NCI-H2107 treated with DMSO at 0.1 percent for 48 hours (cell line): Measurements from ENCODE around the gene PPP1CC.
"Not testable (repeated sequence)": the region's sequence is repeated elsewhere in the genome, so short reads cannot be mapped to it uniquely, and the experiment has no call there.

Source experiments
- DNase-seq: peaks from one replicate; lab custom pipeline; 2025; ENCODE audit not compliant: unreplicated experiment; lab: John Stamatoyannopoulos, UW

Gene PPP1CC

DNA sequence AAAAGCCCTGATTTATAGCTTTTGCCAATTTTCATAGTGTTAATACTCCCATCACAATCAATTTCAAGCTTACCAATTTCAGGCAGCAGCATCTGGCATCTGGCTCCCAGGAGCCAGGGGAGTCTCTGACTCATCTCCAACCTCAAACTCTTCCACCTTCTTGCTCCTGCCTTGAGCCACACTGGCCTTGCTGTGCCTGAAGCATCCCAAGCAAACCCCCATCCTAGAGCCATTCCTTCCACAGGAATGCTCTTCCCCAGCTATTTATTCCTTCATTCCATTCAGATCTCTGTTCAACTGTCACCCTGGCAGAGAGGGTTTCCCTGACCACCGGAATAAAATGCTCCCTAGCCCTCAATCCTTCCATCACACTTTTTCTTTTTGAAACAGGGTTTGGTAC lies 13.9 kb upstream of the PPP1CC start:
- DNase-seq: no peak

DNA sequence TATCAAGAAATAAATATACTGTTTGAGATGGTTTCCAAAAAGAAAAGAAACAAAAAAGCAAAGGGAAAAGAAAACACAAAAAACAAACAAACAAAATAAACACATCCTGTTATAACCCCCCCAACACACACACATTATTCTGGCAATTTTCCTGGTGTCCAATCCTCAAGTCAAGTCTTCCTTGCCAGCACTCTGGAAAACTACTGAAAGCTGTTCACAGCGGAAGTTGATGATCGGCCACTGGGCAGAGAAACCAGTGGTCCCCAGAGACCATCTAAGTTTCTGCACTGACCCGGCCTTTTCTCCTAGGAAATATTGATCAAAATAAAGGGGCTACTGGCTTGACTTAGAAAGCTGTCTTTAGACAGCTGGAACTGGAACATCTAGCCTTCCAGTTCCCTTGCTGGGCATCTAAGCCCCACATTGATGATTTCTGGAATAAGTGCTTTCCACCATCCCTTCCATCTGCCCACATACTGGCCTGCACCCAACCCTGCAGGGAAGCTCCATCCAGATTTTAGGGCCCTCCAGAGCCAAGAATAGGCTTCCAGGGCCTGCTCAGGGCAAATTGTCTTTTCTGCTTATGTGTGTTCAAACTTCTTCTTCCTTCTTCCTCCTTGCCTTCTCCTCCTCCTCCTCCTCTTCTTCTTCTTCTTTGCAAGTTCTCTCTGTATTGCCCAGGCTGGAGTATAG lies 11.6 kb upstream of the PPP1CC start:
- DNase-seq: no peak

DNA sequence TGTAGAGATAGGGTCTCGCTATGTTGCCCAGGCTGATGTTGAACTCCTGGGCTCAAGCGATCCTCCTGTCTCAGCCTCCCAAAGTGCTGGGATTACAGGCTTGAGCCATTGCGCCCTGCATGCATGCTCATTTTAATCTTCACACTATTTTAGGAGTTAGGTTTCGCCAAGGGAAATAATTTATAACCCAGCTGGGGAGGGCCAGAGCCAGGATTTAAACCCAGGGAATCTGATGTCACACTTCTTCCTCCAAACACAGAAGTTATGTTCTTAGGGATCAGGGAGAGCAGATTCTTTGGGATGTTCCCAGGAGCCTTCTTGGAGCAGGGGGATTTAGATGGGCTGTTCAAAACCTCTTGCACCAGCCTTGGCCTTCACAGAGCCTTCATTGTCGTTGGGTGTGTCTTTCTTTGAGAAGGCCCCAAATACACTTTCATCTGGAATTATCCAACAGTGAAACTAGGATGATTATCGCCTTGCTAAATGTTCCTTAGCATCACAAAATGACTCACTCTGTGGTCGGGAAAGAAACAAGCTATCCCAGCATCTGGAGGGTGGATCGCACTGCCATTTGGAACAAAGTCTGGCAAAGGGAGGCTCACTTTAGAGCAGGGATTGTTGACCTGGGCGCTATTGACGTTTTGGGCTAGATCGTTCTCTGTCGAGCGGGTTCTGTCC lies 8.2 kb upstream of the PPP1CC start:
- no peak for DNase-seq

DNA sequence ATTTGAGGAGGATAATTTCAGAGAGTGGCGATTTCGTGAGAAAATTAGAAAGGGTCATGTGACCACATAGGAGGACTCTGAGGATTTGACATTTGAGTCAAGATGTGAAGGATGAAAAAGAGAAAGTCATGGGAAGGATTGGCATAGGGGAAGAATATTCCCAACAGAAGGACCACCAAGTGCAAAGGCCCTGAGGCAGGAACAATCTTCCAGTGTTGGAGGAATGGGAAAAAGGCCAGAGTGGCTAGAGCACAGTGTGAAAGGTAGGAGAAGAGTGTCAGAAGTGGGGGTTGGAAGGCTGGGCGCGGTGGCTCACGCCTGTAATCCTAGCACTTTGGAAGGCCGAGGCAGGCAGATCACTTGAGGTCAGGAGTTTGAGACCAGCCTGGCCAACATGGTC lies 3.9 kb upstream of the PPP1CC start:
- DNase-seq: no peak

DNA sequence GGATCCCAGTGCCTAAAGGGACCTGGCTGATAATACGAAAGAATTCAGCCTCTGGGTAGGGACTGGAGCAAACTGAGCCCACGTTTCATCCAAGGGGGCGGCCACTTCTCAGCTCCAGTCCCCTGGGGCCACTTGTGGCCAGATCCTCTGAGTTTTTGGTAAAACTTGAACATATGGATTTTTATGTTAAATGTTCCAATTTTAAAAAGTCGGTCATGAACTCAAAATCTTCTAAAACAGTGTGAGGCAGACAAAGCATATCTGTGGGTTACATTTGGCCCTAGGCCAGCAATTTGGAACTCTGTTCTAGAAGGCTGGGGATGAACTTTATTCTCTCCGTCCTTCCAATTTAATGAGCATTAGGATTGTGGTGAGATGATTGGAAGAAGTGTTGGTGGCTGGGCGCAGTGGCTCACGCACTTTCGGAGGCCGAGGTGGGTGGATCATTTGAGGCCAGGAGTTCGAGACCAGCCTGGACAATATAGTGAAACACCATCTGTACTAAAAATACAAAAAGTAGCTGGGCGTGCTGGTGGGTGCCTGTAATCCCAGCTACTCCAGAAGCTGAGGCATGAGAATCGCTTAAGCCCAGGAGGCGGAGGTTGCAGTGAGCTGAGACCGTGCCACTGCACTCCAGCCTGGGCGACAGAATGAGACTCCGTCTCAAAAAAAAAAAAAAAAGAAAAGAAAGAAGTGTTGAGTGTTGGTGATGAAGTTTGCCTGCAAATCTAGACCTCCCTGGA lies 3.0 kb upstream of the PPP1CC start:
- DNase-seq: no peak

DNA sequence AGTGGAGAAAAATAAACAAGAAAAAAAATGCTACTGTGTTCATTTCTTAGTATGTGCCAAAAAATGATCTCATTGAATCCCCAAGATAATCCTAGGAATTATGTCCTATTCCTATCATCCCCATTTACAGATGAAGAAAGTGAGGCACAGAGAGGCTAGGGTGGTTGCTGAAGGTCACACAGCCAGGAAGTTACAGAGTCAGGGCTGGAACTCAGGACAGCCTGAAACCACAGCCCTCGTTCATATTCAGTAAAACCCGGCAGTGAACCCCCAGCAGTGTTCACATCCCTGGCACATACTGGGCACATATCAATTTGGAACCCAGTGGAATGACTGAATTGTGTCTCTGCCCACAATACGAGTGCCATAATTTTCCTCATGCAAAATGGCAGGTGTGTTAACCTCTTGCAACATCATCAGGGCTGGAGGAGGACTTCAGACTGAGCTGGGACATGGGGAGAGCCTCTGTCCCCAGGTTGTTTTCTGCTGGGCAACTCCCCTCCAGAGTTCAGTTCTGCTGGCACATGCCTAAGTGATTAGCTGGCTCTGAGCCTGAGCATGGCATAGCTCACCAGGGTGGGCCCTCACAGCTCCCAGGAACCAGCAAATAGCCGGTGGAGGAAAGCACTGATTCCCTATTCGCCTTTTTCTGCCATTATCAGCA lies 2.0 kb upstream of the PPP1CC start:
- no peak for DNase-seq

DNA sequence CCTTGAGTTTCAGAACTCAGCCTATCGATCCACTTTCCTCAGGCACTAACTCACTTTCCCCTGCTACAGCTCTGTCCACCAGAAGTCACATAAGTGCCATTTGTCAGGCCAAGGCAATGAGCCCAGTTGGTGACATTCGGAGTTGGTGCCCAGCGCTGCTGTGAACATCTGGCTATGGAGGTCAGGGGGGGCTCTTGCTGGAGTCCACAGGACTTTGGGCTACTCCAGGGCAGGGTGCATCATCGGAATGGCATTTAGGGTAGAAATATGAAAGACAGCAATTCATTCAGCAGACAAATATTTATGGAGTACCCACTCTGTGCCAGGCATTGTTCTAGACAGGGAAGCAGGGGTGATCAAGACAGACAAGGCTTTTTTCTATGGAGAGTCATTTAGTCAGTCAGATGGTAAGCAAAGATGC lies 1.5 kb upstream of the PPP1CC start:
- no peak for DNase-seq

DNA sequence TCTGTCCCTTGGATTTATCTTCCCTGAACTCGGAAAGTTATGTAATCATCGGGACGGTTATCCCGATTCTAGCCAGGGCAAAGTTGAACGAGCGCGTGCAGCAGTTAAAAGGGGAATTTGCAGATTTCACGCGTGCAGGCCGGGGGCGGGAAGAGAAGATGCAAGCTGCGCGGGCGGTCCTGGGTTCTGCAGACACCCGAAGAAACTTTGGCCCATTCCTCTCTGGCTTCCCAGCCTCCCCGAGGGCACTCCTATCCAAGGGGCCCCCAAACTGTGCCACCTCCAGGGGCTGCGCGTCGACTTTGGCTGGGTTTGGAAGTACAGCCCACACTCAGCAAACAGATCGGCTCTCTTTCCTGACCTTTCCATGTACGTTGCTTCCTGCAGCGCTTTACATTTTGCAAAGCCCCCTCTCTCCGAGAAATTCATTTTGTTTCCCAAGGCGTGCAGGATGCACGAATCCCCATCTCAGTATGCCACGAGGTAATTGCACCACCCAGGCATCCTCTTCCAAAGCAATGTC lies 941 bp upstream of the PPP1CC start:
- DNase-seq: no peak

DNA sequence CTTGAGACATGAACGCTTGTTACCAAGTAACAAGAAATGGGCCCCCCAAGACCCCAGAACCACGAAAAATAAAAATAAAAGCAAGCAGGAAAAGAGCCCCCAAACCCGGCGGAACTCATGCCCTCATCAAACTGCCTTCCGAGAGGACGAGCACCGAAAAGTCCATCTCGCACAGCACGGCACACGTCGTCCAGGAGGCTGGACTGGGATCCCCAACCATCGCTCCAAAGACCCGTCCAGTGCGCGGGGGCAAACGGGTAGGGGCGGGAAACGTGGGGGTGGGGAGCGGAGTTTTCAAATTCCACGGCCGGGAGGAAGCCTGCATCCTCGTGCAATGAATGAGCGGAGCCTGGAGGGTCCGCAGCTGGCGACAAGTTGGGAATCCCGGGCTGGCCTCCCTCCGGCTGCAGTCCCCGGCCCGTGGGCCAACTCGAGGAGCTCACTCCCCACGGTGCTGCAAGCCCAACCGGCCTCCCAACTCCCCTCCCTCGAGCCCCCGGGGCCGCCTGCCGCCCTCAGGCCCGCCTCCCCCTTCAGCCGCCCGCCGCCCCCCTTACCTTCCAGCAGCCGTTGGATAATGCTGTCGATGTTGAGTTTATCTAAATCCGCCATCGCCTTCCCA lies 484 bp downstream of the PPP1CC start:
- DNase-seq: no peak

DNA sequence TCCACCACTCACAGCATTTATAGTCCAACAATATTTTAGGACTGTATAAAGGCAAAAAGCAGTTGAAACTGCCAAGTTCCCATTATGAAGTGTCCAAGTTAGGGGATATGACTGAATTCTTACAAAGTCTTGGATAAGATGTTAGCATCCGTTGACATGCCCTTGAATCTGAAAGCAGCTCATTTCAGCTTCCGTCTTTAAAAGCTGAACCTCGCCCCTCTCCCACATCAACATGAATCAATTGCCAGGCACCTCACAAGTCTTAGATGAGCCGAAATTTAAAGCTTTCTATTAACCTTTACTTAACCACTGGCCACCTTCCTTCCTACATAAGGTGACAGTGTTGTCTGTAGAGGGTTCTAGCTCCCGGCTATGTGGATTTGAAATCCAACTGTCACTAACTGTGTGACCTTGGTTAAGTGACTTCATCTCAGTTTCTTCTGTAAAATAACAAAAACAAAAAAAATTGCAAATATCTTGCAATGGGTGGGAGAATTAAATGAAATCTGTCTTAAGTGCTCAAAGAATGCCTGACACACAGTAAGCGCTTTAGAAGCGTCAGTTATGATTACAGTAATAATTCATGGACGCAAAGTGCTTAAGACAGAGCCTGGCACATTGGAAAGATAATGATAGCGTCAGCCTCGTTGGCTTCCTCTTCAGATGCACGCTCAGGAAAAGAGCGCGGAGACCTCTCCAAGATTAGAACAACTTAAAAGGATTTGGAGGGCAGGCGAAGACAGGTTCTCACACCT lies 1.2 kb downstream of the PPP1CC start:
- no peak for DNase-seq

DNA sequence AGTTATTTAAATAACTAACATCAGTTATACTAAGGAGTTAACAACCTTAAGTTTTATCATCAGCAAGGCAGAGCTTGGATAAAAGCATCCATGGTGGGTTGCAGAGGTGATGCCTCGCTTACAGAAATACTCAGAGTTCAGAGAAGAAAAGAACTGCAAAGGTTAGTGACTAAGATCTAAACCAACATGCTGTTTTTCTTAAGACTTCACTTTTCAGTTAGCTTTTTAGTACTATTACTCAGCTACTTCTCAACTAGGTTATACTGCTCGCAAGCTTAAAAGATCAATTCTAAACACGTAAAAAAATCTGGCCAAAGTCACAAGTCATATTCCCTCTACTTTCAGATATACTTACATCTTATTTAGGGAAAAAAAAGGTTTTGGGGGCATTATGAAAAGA lies 2.8 kb downstream of the PPP1CC start:
- no peak for DNase-seq

DNA sequence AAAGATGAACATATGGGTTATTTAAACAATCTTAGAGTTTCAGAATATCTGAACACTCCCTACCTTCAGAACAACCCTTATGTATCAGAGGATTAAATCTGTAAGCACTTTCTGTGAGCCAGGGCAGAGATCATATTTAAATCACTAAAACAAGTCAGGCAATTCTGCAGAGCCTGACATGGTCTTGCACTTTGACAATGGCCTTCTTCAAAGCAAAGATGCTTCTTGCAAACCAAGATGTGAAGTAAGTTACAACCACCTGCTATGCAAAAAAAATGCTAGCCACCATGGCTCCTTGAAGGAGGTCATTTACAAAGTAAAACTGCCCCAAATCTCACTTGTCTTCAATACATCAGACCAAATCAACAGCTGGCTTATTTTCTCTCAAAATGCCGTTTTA lies 3.2 kb downstream of the PPP1CC start:
- DNase-seq: no peak

DNA sequence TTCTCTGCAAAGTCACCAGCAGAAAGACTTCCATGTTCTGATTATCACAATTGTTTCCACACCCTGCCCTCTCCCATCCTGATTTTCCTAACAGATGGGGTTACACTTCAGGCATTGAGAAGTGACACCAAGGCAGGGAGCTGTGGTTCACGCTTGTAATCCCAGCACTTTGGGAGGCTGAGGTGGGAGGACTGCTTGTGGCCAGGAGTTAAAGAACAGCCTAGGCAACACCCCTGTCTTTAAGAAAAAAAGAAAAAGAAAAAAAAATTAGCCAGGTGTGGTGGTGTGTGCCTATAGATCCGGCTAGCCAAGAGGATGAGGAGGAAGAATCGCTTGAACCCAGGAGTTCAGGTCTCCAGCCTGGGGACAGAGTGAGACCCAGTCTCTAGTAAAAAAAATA lies 5.2 kb downstream of the PPP1CC start:
- DNase-seq: no peak

DNA sequence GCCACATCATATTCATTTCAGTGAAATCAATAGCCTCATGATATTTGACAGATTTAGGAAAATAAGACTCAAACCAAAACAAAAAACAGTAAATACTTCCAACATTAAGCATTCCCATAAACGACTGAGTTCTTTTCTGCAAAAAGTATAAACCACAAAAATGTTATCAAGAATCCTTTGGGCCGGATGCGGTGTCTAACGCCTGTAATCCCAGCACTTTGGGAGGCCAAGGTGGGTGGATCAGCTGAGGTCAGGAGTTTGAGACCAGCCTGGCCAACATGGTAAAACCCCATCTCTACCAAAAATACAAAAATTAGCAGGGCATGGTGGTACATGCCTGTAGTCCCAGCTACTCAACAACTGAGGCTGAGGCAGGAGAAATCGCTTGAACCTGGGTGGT lies 5.7 kb downstream of the PPP1CC start:
- DNase-seq: not testable (repeated sequence)

DNA sequence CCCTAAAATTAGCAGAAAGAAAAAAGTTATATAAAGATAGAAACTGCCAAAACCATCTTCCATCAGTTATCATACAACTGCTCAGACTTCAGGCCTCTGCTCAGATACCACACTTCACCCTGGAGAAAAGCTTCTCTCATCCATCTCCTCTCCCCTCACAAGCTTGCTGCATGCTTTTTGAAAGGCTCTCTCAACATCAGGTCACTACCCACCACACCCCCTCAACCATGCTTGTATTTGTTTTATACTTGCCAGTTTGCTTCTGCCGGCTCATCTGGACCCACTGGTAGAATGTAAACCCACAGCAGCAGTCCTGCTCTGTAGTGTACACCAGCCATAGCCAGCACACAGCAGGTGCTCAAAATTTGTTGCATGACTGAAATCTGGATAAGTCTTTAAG lies 8.8 kb downstream of the PPP1CC start:
- no peak for DNase-seq

DNA sequence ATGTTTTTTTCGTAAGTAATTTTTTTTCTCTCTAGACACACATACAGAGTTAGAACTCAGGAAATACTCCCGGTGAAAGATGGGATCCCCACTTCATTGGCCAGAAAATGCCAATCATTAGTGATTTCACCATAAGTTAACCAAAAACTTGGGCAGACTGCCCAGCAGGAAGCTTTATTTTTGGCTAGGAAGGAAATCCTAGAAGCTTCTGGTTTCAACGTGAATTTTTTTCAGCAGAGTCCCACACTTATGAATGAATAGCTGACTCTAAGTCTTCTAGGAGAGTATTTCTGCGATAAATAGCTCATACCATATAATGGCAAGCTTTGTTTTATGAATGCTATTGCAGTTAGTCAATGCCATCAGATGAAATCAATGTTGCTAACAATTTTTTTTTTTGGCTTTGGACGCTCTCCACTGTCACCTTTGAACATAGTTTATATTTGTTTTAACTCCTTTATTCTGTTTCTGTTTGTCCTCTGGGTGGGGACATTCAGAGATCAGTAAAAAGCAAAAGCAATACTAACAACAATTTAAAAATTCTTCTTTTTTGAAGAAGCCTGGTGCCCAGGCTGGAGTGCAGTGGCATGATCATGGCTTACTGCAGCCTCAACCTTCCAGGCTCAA lies 9.5 kb downstream of the PPP1CC start:
- DNase-seq: no peak

DNA sequence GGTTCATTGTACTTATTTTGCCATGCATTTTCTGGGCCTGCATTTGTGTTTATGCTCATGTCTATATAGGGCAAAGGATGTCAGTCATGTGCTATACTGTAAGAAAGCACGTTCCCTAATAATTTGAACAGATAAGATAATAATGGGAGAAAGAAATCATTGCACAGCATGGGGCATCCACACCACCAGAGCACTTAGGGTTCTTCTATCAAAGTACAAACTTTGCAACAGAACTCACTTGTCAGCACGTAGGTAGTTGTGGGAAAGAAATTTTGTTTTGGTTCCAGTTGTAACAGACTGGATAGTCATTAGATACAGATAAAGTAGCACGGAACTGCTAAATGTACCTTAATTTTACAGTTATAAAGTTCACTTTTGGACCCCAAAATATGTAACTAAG lies 10.1 kb downstream of the PPP1CC start:
- no peak for DNase-seq

DNA sequence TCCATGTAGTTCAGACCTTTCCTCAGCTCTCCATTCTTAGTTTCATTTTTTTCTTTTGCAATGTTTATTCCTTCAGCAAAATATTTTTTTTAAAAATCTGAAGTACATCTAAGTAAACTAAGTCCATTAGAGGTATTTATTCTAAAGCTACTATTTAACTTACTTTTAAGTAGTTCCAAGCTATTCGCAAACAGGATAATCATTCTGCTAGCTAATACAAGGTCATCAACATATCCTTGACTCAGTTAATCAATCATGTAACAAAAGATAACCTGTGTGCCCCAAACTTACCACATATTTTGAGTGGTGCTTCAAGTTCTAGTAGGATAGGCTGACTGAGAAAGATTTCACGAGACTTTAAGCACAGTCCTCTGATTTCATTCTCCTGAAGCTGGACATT lies 11.2 kb downstream of the PPP1CC start:
- no peak for DNase-seq

DNA sequence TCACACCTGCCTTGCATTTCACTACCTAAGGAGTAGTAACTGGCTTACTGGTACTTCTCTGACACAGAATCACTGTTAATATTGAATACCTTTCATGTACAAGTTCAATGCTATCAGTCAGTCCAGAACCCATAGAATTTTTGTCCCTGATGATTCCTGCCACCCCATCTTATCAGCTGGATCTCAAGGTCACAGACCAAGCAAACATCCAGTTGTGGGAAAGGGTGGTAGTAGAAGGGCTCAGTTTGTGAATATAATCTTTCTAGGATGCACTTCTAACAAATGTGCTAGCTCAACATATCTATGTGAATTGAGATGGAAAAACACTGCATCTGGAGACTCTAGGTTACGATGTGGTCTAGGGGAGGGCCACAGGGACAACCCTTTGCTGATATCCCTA lies 14.1 kb downstream of the PPP1CC start:
- DNase-seq: no peak
